Medulla oblongata (tissue), 1 donor: ENCODE results near the gene SDC4.
"Not testable (repeated sequence)": the region's sequence is repeated elsewhere in the genome, so short reads cannot be mapped to it uniquely, and the experiment has no call there.

ENCODE experiments used
- DNase-seq: peaks from one replicate; pipeline ENCODE4 v3.0.0-alpha.2; 2015; ENCODE audit errors: extremely low spot score

The SDC4 gene

GRCh38 chr20:45363611-45364492, 15.6 kb upstream of the SDC4 start:
- no peak for DNase-seq

- DNase-seq: peak; percentile 99
These were observed 14.8 kb upstream of the SDC4 start, which contains the start of gene SYS1 for GRCh38 chr20:45362804-45363610. Gene SYS1, plus strand, starts transcription at chr20:45363156. Its CDS starts 376 bp downstream, at chr20:45363532.

GRCh38 chr20:45361793-45362192, 13.6 kb upstream of the SDC4 start:
- DNase-seq: peak; percentile 57

- no peak for DNase-seq
These were observed 11.4 kb upstream of the SDC4 start for GRCh38 chr20:45359406-45360148.

- DNase-seq: no peak
These were observed 10.8 kb upstream of the SDC4 start for GRCh38 chr20:45359069-45359405.

- DNase-seq: peak; percentile 91
These were observed 10.3 kb upstream of the SDC4 start for GRCh38 chr20:45358282-45359068.

GRCh38 chr20:45355209-45356084, 7.2 kb upstream of the SDC4 start:
- DNase-seq: no peak

GRCh38 chr20:45354423-45355208, 6.4 kb upstream of the SDC4 start:
- no peak for DNase-seq

GRCh38 chr20:45353746-45354145, 5.5 kb upstream of the SDC4 start:
- no peak for DNase-seq

- no peak for DNase-seq
These were observed 4.5 kb upstream of the SDC4 start for GRCh38 chr20:45352729-45353128.

GRCh38 chr20:45350795-45351194, 2.6 kb upstream of the SDC4 start:
- DNase-seq: not testable (repeated sequence)

GRCh38 chr20:45350217-45350616, 2.0 kb upstream of the SDC4 start:
- no peak for DNase-seq

- no peak for DNase-seq
These were observed 808 bp downstream of the SDC4 start for GRCh38 chr20:45347297-45347935.

- no peak for DNase-seq
These were observed 1.4 kb downstream of the SDC4 start for GRCh38 chr20:45346851-45347250.

- DNase-seq: no peak
These were observed 1.9 kb downstream of the SDC4 start for GRCh38 chr20:45346291-45346718.

- no peak for DNase-seq
These were observed 2.9 kb downstream of the SDC4 start for GRCh38 chr20:45345104-45345936.

- peak; percentile 74 for DNase-seq
These were observed 3.9 kb downstream of the SDC4 start for GRCh38 chr20:45344168-45344860.
